Gastroesophageal sphincter (tissue), 4 donors: ENCODE results near the gene SPATC1L. TPM values are rescaled to one million over a fixed set of nuclear protein-coding genes. Genes with fewer than 3 reads are reported as not detected.

Experiments used
- ATAC-seq: fragments of 150-250 bp; one replicate; pipeline ENCODE4 v1.9.1; 2016; ENCODE audit warnings: mild to moderate bottlenecking, moderate library complexity
- H3K27ac ChIP-seq, 4 donors: fragments of 200-600 bp; sonication (generic) in 3 of 4; 1 replicate in 3 of 4; 2 replicates in 1 of 4; pipeline ENCODE4 v1.5.1; 2016 to 2019
- H3K27me3 ChIP-seq: fragments of 200-600 bp; sonication (generic); one replicate; pipeline ENCODE4 v1.5.1; 2019
- H3K36me3 ChIP-seq, 2 donors: fragments of 200-600 bp; sonication (generic); one replicate each; pipeline ENCODE4 v1.5.1; 2019; ENCODE audit warnings: control low read depth in 1 of 2
- H3K4me1 ChIP-seq, 3 donors: fragments of 200-600 bp; sonication (generic); 1 replicate in 2 of 3; 2 replicates in 1 of 3; pipeline ENCODE4 v1.5.1; 2016 to 2019; ENCODE audit warnings: control low read depth in 2 of 3
- H3K4me3 ChIP-seq, 2 donors: fragments of 200-600 bp; sonication (generic); one replicate each; pipeline ENCODE4 v1.5.1; 2019; ENCODE audit warnings: mild to moderate bottlenecking in 1 of 2, moderate library complexity in 1 of 2
- H3K9me3 ChIP-seq, 3 donors: fragments of 200-600 bp; sonication (generic); one replicate each; pipeline ENCODE4 v1.5.1; 2017 to 2019; ENCODE audit warnings: control low read depth in 2 of 3
- EP300 ChIP-seq: sonication (generic); formaldehyde crosslinking; IDR thresholded peaks from one replicate; pipeline ENCODE4 v1.6.1; 2017; ENCODE audit warnings: antibody characterized with exemption, mild to moderate bottlenecking
- POLR2A ChIP-seq, 2 donors: fragments of 450-650 bp; IDR thresholded peaks; one replicate each; pipeline ENCODE4 v1.6.1; 2017; ENCODE audit warnings: antibody characterized with exemption in 2 of 2, mild to moderate bottlenecking in 2 of 2, moderate library complexity in 1 of 2
- POLR2AphosphoS5 ChIP-seq: sonication (generic); formaldehyde crosslinking; IDR thresholded peaks from one replicate; pipeline ENCODE4 v1.6.1; 2017; ENCODE audit warnings: antibody characterized with exemption
- WGBS, 2 donors: methylation state at CpG; one replicate each; pipeline ENCODE4 v1.1.5; 2018; ENCODE audit warnings: low coverage in 1 of 2; 5-methylcytosine and 5-hydroxymethylcytosine counted together
- total RNA-seq, 4 donors: library from RNA; depleted of rRNA; stranded (reverse); fragments of >200 nt; gene quantifications; one replicate each; pipeline ENCODE4 v1.1.0, GENCODE V29; 2016
- TF ChIP-seq, protein P1 (sequence below), 4 experiments: fragments of 200-600 bp in 2 of 4; fragments of 450-650 bp in 2 of 4; sonication (generic) in 1 of 4; IDR thresholded peaks; one replicate each; pipeline ENCODE4 v1.5.1; 2017 to 2019; ENCODE audit warnings: antibody characterized with exemption in 4 of 4, mild to moderate bottlenecking in 2 of 4, moderate library complexity in 2 of 4

SPATC1L gene
- total RNA-seq, 4 donors from 2014 or later, result 0.54 to 20.4 (median 7.9) TPM

- Histone ChIP-seq H3K36me3 (peaks cover 0 to 100% of the 10 kb centered on the region in 2 donors), H3K4me3 (no peak overlapping the region), H3K9me3 (no peaks in the 10 kb centered on the region), H3K27ac (no peak overlapping the region), H3K27me3 (no peaks in the 10 kb centered on the region), H3K4me1 (no peaks in the 10 kb centered on the region)
- TF ChIP-seq POLR2A (IDR thresholded peaks at IDR 0.05), result no peak
- 47 to 68% methylated on average over 2 to 8 of the region's 23 CpGs for WGBS, 2 donors
- ATAC-seq, result no peak
Measured at GRCh38 chr21:46211786-46212720, 27.8 kb upstream of the SPATC1L start.

DNA sequence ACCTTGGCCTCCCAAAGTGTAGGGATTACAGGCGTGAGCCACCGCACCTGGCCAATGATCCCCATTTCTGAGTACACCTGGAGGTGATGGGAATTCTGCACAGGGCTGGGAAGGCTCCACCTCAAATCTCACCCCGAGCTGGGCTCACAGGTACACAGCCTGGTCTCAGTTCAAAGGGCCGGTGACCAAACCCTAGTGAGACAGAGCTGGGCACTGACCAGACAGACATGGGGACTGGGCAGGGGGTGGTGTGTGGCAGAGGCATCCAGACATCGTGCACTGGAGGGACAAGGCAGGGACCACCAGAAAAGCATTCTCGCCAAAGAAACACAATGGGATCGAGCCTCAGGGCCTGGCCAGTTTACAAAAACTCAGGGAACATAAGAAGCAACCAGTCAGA, 27.1 kb upstream of the SPATC1L start:
- 77% methylated on average over 3 of the region's 7 CpGs; no CpG with 5 or more reads in 1 of the 2 donors for WGBS, 2 donors
- Histone ChIP-seq H3K27ac (no peak overlapping the region), H3K36me3 (peaks cover 0 to 100% of the 10 kb centered on the region in 2 donors), H3K27me3 (no peaks in the 10 kb centered on the region), H3K4me3 (no peak overlapping the region), H3K9me3 (no peaks in the 10 kb centered on the region), H3K4me1 (no peaks in the 10 kb centered on the region)
- no peak for ATAC-seq
- no peak for TF ChIP-seq POLR2AphosphoS5
- no peak for TF ChIP-seq EP300
- TF ChIP-seq POLR2A (IDR thresholded peaks at IDR 0.05), result no peak
- TF ChIP-seq, protein P1, sequence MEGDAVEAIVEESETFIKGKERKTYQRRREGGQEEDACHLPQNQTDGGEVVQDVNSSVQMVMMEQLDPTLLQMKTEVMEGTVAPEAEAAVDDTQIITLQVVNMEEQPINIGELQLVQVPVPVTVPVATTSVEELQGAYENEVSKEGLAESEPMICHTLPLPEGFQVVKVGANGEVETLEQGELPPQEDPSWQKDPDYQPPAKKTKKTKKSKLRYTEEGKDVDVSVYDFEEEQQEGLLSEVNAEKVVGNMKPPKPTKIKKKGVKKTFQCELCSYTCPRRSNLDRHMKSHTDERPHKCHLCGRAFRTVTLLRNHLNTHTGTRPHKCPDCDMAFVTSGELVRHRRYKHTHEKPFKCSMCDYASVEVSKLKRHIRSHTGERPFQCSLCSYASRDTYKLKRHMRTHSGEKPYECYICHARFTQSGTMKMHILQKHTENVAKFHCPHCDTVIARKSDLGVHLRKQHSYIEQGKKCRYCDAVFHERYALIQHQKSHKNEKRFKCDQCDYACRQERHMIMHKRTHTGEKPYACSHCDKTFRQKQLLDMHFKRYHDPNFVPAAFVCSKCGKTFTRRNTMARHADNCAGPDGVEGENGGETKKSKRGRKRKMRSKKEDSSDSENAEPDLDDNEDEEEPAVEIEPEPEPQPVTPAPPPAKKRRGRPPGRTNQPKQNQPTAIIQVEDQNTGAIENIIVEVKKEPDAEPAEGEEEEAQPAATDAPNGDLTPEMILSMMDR (IDR thresholded peaks at IDR 0.05), result no peak

DNA sequence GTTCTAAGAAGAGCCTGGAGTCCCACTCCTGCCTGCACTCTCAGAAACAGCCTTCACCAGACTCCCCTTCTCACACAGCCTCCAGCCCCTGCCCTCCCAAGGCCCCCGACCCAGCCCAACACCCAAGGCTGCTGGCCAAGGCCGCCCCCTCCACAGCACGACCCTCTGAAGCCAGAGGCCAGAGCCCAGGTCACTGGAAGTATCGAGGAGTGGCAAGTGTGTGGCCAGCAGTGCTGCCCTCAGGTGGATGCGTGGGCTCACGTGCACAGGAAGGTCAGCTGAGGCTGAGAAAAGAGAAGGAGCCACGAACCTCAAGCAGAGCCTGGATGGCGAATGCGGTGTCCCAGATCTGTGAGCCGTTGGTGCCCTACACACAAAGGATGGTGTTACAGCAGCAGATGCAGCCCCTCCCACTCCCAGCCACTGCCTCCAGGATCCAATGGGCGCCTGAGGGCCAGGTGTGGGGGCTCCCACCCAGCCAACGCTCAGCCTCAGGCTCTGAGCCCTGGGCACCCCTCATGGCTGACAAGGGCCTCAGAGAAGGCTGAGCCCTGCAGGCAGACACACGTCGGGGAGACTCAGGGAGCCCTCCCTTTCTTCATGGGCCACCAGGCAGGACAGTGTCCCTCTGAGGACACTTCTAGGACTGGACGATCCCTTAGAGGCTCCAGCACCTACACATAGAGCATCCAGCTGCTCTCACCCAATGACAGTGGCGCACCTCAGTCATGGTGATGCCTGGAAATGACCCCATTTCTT, 26.3 kb upstream of the SPATC1L start:
- Histone ChIP-seq H3K27ac (no peak overlapping the region), H3K9me3 (no peaks in the 10 kb centered on the region), H3K27me3 (no peaks in the 10 kb centered on the region), H3K4me1 (no peaks in the 10 kb centered on the region), H3K4me3 (no peak overlapping the region), H3K36me3 (peaks cover 0 to 100% of the 10 kb centered on the region in 2 donors)
- TF ChIP-seq, protein P1 (IDR thresholded peaks at IDR 0.05), result no peak
- no peak for TF ChIP-seq EP300
- no peak for TF ChIP-seq POLR2A (IDR thresholded peaks at IDR 0.05)
- no peak for TF ChIP-seq POLR2AphosphoS5
- no peak for ATAC-seq
- WGBS, 2 donors, result 100% methylated on average over 3 of the region's 16 CpGs; no CpG with 5 or more reads in 1 of the 2 donors

DNA sequence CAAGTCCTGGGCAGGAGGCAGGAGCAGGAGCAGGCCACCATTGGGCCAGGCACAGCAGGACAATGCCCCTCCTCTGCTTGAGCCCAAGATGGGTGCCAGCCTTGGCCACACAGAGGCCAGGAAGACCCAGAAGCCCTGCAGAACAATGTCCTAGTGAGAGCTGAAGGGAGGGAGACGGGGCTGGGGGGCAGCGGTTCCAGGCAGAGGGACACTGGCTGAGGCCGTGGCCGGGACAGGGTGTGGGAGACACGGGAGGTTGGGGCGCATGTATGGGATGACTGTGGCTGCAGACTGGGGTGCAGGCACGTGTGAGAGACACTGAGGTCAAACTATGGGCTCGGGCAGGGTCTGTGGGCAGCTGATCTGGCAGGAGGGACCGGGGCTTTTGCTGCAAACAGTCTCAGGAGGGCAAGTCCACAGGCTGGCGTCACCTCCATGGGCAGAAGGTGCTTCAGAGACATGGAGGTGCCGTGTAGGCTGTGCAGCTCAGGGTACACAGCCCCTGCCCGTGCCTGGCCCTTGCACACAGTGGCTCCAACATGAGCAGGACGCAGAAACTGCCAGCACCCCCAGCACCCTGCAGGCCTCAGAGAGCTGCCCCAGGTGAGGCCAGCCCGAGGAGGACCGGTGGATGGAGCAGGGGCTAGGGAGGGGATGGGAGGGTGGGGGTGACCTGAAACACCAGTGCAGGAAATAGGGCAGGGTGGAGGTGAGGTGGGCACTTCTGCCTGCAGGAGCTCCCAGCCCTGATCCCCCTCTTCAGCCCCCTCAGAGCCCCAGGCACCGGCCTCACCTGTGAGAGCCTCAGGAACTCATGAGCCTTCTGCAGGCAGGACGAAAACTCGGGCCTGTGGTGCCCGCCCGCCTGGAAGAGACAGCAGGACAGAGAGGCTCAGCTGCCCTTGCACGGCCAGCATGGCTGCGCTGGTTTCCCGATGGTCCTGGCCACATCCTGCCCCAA, 24.8 kb upstream of the SPATC1L start:
- no peak for ATAC-seq

More for the DNA sequence above, 24.8 kb upstream of the SPATC1L start:
- H3K4me1 ChIP-seq, result no peaks in the 10 kb centered on the region
- no peaks in the 10 kb centered on the region for H3K27me3 ChIP-seq
- H3K4me3 ChIP-seq, result no peak overlapping the region
- H3K9me3 ChIP-seq, result no peaks in the 10 kb centered on the region
- no peak overlapping the region for H3K27ac ChIP-seq
- peaks cover 0 to 100% of the 10 kb centered on the region in 2 donors for H3K36me3 ChIP-seq
- no peak for TF ChIP-seq EP300
- TF ChIP-seq, protein P1 (IDR thresholded peaks at IDR 0.05), result no peak
- no peak for TF ChIP-seq POLR2AphosphoS5
- no peak for TF ChIP-seq POLR2A (IDR thresholded peaks at IDR 0.05)
- 80 to 83% methylated on average over 1 to 12 of the region's 23 CpGs for WGBS, 2 donors
